CD4-positive, alpha-beta T cell (primary cell): ENCODE data around the gene MMAB. TPM values are rescaled to one million over a fixed set of nuclear protein-coding genes. Genes with fewer than 3 reads are reported as not detected.

Experiments used
- ATAC-seq: fragments of 200-7000 bp; cut with Tn5 transposase; one replicate; pipeline ENCODE4 v1.10.0; 2022; ENCODE audit warnings: mild to moderate bottlenecking; ENCODE audit not compliant: poor library complexity
- CTCF ChIA-PET: fragments of 350-600 bp; sonication (Branson Sonifier 250); formaldehyde crosslinking; loops from one replicate; lab custom pipeline; 2021; ENCODE audit warnings: antibody characterized with exemption, inconsistent platforms; lab: Charles Lee
- POLR2A ChIA-PET: fragments of 350-600 bp; sonication (Branson Sonifier 250); formaldehyde crosslinking; loops from one replicate; lab custom pipeline; 2021; ENCODE audit warnings: antibody characterized with exemption, inconsistent platforms; lab: Charles Lee
- DNase-seq, 14 experiments: peaks; one replicate each; pipeline ENCODE4 v3.0.0-alpha.2; 2013 to 2020; ENCODE audit warnings: mixed read lengths in 2 of 14
- H3K27ac ChIP-seq, 2 donors: one replicate each; pipeline versions ENCODE4 v1.5.1 to v1.7.0; 2013; ENCODE audit warnings: low read length in 2 of 2, low read depth in 1 of 2, mild to moderate bottlenecking in 1 of 2
- H3K27me3 ChIP-seq, 2 experiments: 1 replicate in 1 of 2; 2 replicates in 1 of 2; pipeline versions ENCODE4 v1.6.1 to v1.7.0; 2013; ENCODE audit warnings: low read length in 2 of 2, control low read depth in 1 of 2, mild to moderate bottlenecking in 1 of 2, moderate library complexity in 1 of 2; ENCODE audit not compliant: insufficient read depth in 2 of 2, control insufficient read depth in 1 of 2
- H3K36me3 ChIP-seq: one replicate; pipeline ENCODE4 v1.6.1; 2013; ENCODE audit warnings: low read length, control low read depth; ENCODE audit not compliant: insufficient read depth
- H3K4me1 ChIP-seq: one replicate; pipeline ENCODE4 v1.6.1; 2013; ENCODE audit warnings: low read length, control low read depth; ENCODE audit not compliant: insufficient read depth
- H3K4me3 ChIP-seq: one replicate; pipeline ENCODE4 v1.5.1; 2013; ENCODE audit warnings: mild to moderate bottlenecking, low read length, moderate library complexity
- H3K9me3 ChIP-seq, 2 experiments: 1 replicate in 1 of 2; 2 replicates in 1 of 2; pipeline versions ENCODE4 v1.6.1 to v1.7.0; 2013; ENCODE audit warnings: low read length in 2 of 2, mild to moderate bottlenecking in 2 of 2, control low read depth in 1 of 2, moderate library complexity in 1 of 2; ENCODE audit not compliant: control insufficient read depth in 1 of 2, insufficient read depth in 1 of 2
- H3K27ac Mint-ChIP-seq: one replicate; pipeline ENCODE4 v1.8.0; 2020; ENCODE audit warnings: mixed read lengths
- H3K27me3 Mint-ChIP-seq: one replicate; pipeline ENCODE4 v1.8.0; 2021; ENCODE audit warnings: mixed read lengths
- H3K36me3 Mint-ChIP-seq: one replicate; pipeline ENCODE4 v1.8.0; 2021; ENCODE audit warnings: low read depth, mixed read lengths
- H3K4me1 Mint-ChIP-seq: one replicate; pipeline ENCODE4 v1.8.0; 2021; ENCODE audit warnings: low read depth, mixed read lengths
- H3K4me3 Mint-ChIP-seq: one replicate; pipeline ENCODE4 v1.8.0; 2020; ENCODE audit warnings: mild to moderate bottlenecking, mixed read lengths
- H3K9me3 Mint-ChIP-seq: one replicate; pipeline ENCODE4 v1.8.0; 2020; ENCODE audit warnings: mixed read lengths
- CTCF ChIP-seq: fragments of 200-600 bp; IDR thresholded peaks from one replicate; pipeline ENCODE4 v1.8.0; 2022; ENCODE audit warnings: antibody characterized with exemption, mild to moderate bottlenecking
- intact Hi-C, 2 experiments: fragments of 100-400 bp; cut with DNase I in 1 of 2; cut with micrococcal nuclease in 1 of 2; formaldehyde crosslinking; loops; one replicate each; pipeline versions ENCODE4 v1.15.1 to v1.9.0; 2023 to 2025; cut with DNase I, micrococcal nuclease
- total RNA-seq, 174 experiments: library from RNA in 2 of 174; stranded (reverse) in 2 of 174; gene quantifications; one replicate each; pipeline ENCODE4 v1.2.3 and lab custom pipeline; 2021 to 2026

MMAB gene
- total RNA-seq, 2 experiments from 2014 or later: 8.6 to 9.2 TPM

- no peak overlapping the region for H3K4me3 Mint-ChIP-seq
- CTCF ChIA-PET: interaction anchor here (0.6 kb wide), 1 partner anchor 1849 kb away, joined by 3 read pairs; no protein-coding TSS in a partner anchor
- POLR2A ChIA-PET: no interaction called here
- no peaks in the 10 kb centered on the region for H3K27me3 Mint-ChIP-seq
- peaks cover 89% of the 10 kb centered on the region for H3K36me3 Mint-ChIP-seq
- no peaks in the 10 kb centered on the region for H3K27me3 ChIP-seq
- H3K36me3 ChIP-seq: peaks cover 79% of the 10 kb centered on the region
- no peak overlapping the region for H3K27ac Mint-ChIP-seq
- DNase-seq (no peak), ATAC-seq (no peak)
- no peak overlapping the region for H3K4me3 ChIP-seq
- H3K4me1 Mint-ChIP-seq: no peaks in the 10 kb centered on the region
- H3K27ac ChIP-seq: no peak overlapping the region
- H3K9me3 ChIP-seq: no peaks in the 10 kb centered on the region
- intact Hi-C loops: no loop called here
- H3K9me3 Mint-ChIP-seq: no peaks in the 10 kb centered on the region
- TF ChIP-seq CTCF: no peak
- H3K4me1 ChIP-seq: no peaks in the 10 kb centered on the region
Measured at GRCh38 chr12:109525279-109525585, 48.1 kb downstream of the MMAB start.

GRCh38 chr12:109524466-109525278, 48.6 kb downstream of the MMAB start:
- Histone ChIP-seq H3K9me3 (no peaks in the 10 kb centered on the region), H3K36me3 (peaks cover 79% of the 10 kb centered on the region), H3K4me3 (no peak overlapping the region), H3K27ac (no peak overlapping the region), H3K4me1 (no peaks in the 10 kb centered on the region), H3K27me3 (no peaks in the 10 kb centered on the region)
- Mint-ChIP-seq H3K4me1 (no peaks in the 10 kb centered on the region), H3K36me3 (peaks cover 89% of the 10 kb centered on the region), H3K27ac (no peak overlapping the region), H3K27me3 (no peaks in the 10 kb centered on the region), H3K9me3 (no peaks in the 10 kb centered on the region), H3K4me3 (no peak overlapping the region)
- CTCF ChIA-PET: no interaction called here
- TF ChIP-seq CTCF: no peak
- ATAC-seq (no peak), DNase-seq (peak in 1 of 14 experiments; percentile 16)
- POLR2A ChIA-PET: no interaction called here
- intact Hi-C loops: no loop called here

- Mint-ChIP-seq H3K36me3 (peaks cover 92% of the 10 kb centered on the region), H3K27ac (no peak overlapping the region), H3K4me3 (no peak overlapping the region), H3K4me1 (no peaks in the 10 kb centered on the region), H3K9me3 (no peaks in the 10 kb centered on the region), H3K27me3 (no peaks in the 10 kb centered on the region)
- Histone ChIP-seq H3K27me3 (no peaks in the 10 kb centered on the region), H3K4me1 (no peaks in the 10 kb centered on the region), H3K4me3 (no peak overlapping the region), H3K27ac (no peak overlapping the region), H3K36me3 (peaks cover 90% of the 10 kb centered on the region), H3K9me3 (no peaks in the 10 kb centered on the region)
- ATAC-seq (no peak), DNase-seq (no peak)
- TF ChIP-seq CTCF: no peak
- ChIA-PET CTCF (no interaction called here), POLR2A (no interaction called here)
- intact Hi-C loops: no loop called here
Measured at GRCh38 chr12:109523504-109523903, 49.8 kb downstream of the MMAB start.
